HepG2 (cell line): Measurements from ENCODE around the gene SMARCB1. TPM values are rescaled to one million over a fixed set of nuclear protein-coding genes. Genes with fewer than 3 reads are reported as not detected.
A peak's percentile ranks its signal among the peaks of the same experiment; 100 is the strongest.

ENCODE experiments used
- ASH2L ChIP-seq: fragments of 300-600, 200-600 bp; sonication (generic); IDR thresholded peaks from 2 replicates; pipeline ENCODE4 v1.7.0; 2017; ENCODE audit warnings: low read depth, mild to moderate bottlenecking, moderate library complexity, mixed read lengths, low read length; ENCODE audit not compliant: insufficient read length
- HBP1 ChIP-seq: IDR thresholded peaks from 2 replicates; pipeline ENCODE4 v1.6.1; 2016; ENCODE audit warnings: low read depth, control low read depth
- HDAC6 ChIP-seq: fragments of 200-600 bp; sonication (generic); IDR thresholded peaks from 2 replicates; pipeline ENCODE4 v1.7.0; 2017; ENCODE audit warnings: mild to moderate bottlenecking, antibody characterized with exemption, low read length, low read depth
- NCOR1 ChIP-seq: fragments of 200-600 bp; sonication (generic); IDR thresholded peaks from 2 replicates; pipeline ENCODE4 v1.7.0; 2017; ENCODE audit warnings: antibody characterized with exemption, low read length, borderline replicate concordance
- NKX3-1 ChIP-seq: sonication (generic); formaldehyde crosslinking; IDR thresholded peaks from 2 replicates; pipeline ENCODE4 v1.5.0; 2020; ENCODE audit warnings: missing genetic modification reagents
- PHF5A ChIP-seq: IDR thresholded peaks from one replicate; pipeline ENCODE4 v1.6.1; 2018; ENCODE audit warnings: low read depth, missing genetic modification reagents; ENCODE audit not compliant: unreplicated experiment
- RBM39 ChIP-seq: fragments of 200-400 bp; formaldehyde crosslinking; IDR thresholded peaks from one replicate; pipeline ENCODE4 v1.6.1; 2018; ENCODE audit warnings: antibody characterized with exemption, mild to moderate bottlenecking, low read depth, low read length; ENCODE audit not compliant: poor library complexity, severe bottlenecking
- SKI ChIP-seq: fragments of 450-650 bp; IDR thresholded peaks from one replicate; pipeline ENCODE4 v1.6.1; 2018; ENCODE audit warnings: mild to moderate bottlenecking; ENCODE audit not compliant: partially characterized antibody
- SNAPC2 ChIP-seq: sonication (generic); formaldehyde crosslinking; IDR thresholded peaks from 2 replicates; pipeline ENCODE4 v1.8.1; 2022; ENCODE audit warnings: mild to moderate bottlenecking, missing genetic modification reagents
- TMF1 ChIP-seq: sonication (generic); formaldehyde crosslinking; IDR thresholded peaks from 2 replicates; pipeline ENCODE4 v1.8.1; 2022; ENCODE audit warnings: low read depth, missing genetic modification reagents
- ZEB1 ChIP-seq: IDR thresholded peaks from 2 replicates; pipeline ENCODE4 v1.6.1; 2012; ENCODE audit warnings: mild to moderate bottlenecking, low read depth, inconsistent platforms; ENCODE audit not compliant: insufficient replicate concordance
- ZFP36L2 ChIP-seq: sonication (generic); formaldehyde crosslinking; IDR thresholded peaks from 2 replicates; pipeline ENCODE4 v1.4.0; 2020; ENCODE audit warnings: missing genetic modification reagents
- ZNF496 ChIP-seq: sonication (generic); formaldehyde crosslinking; IDR thresholded peaks from 2 replicates; pipeline ENCODE4 v1.8.1; 2023; ENCODE audit warnings: mild to moderate bottlenecking, moderate library complexity, missing genetic modification reagents; ENCODE audit not compliant: insufficient replicate concordance
- ZNF788 ChIP-seq: sonication (generic); formaldehyde crosslinking; IDR thresholded peaks from 2 replicates; pipeline ENCODE4 v1.5.0; 2020; ENCODE audit warnings: mild to moderate bottlenecking, missing genetic modification reagents, borderline replicate concordance
- ZSCAN12 ChIP-seq: sonication (generic); formaldehyde crosslinking; IDR thresholded peaks from 2 replicates; pipeline ENCODE4 v1.9.0; 2021; ENCODE audit warnings: mild to moderate bottlenecking, missing genetic modification reagents
- polyA plus RNA-seq, 8 experiments: library from polyadenylated mRNA; depleted of rRNA in 3 of 8; stranded (reverse) in 7 of 8; unstranded in 1 of 8; fragments of >200 nt; fragmentation: Illumina TruSeq in 4 of 8; extraction: Trizol in 4 of 8; gene quantifications; 2 replicates each; pipeline versions ENCODE4 v1.2.1 to v1.2.3, GENCODE V29; 2011 to 2016; ENCODE audit warnings: low read depth in 4 of 8, missing spikeins in 1 of 8, mixed read lengths in 1 of 8; ENCODE audit not compliant: insufficient read depth in 1 of 8
- total RNA-seq, 5 experiments: library from RNA; depleted of rRNA; stranded (reverse); fragments of >200 nt; fragmentation: Illumina TruSeq; extraction: Trizol; gene quantifications; 2 replicates each; pipeline ENCODE4 v1.2.3, GENCODE V29; 2016; ENCODE audit warnings: low read depth in 1 of 5
- TF ChIP-seq, protein P1 (sequence below), 2 experiments: fragments of 450-650 bp in 1 of 2; sonication (generic) in 1 of 2; formaldehyde crosslinking in 1 of 2; IDR thresholded peaks; 2 replicates each; pipeline versions ENCODE4 v1.6.1 to v1.8.0; 2016 to 2022; ENCODE audit warnings: antibody characterized with exemption in 1 of 2, mild to moderate bottlenecking in 1 of 2, missing genetic modification reagents in 1 of 2
- TF ChIP-seq, protein P2 (sequence below): sonication (generic); formaldehyde crosslinking; IDR thresholded peaks from 2 replicates; pipeline ENCODE4 v1.8.0; 2023; ENCODE audit warnings: mild to moderate bottlenecking, missing genetic modification reagents

Gene SMARCB1
- total and polyA plus RNA-seq, 2 of the 13 experiments (the other 11 are each of a cell fraction or from before 2014, with no cell fraction given), result 74.0 to 166 TPM

- TF ChIP-seq SNAPC2 (CRISPR knock-in tag), result no peak
- TF ChIP-seq ZFP36L2 (CRISPR knock-in tag), result no peak
- TF ChIP-seq, protein P1, sequence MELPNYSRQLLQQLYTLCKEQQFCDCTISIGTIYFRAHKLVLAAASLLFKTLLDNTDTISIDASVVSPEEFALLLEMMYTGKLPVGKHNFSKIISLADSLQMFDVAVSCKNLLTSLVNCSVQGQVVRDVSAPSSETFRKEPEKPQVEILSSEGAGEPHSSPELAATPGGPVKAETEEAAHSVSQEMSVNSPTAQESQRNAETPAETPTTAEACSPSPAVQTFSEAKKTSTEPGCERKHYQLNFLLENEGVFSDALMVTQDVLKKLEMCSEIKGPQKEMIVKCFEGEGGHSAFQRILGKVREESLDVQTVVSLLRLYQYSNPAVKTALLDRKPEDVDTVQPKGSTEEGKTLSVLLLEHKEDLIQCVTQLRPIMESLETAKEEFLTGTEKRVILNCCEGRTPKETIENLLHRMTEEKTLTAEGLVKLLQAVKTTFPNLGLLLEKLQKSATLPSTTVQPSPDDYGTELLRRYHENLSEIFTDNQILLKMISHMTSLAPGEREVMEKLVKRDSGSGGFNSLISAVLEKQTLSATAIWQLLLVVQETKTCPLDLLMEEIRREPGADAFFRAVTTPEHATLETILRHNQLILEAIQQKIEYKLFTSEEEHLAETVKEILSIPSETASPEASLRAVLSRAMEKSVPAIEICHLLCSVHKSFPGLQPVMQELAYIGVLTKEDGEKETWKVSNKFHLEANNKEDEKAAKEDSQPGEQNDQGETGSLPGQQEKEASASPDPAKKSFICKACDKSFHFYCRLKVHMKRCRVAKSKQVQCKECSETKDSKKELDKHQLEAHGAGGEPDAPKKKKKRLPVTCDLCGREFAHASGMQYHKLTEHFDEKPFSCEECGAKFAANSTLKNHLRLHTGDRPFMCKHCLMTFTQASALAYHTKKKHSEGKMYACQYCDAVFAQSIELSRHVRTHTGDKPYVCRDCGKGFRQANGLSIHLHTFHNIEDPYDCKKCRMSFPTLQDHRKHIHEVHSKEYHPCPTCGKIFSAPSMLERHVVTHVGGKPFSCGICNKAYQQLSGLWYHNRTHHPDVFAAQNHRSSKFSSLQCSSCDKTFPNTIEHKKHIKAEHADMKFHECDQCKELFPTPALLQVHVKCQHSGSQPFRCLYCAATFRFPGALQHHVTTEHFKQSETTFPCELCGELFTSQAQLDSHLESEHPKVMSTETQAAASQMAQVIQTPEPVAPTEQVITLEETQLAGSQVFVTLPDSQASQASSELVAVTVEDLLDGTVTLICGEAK (IDR thresholded peaks at IDR 0.05), result no peak
- TF ChIP-seq, protein P1 (CRISPR knock-in tag; IDR thresholded peaks at IDR 0.05), result peak; percentile 47; the same call in 1 of the 2 replicates
- TF ChIP-seq ASH2L, result peak; percentile 26
- TF ChIP-seq ZEB1, result peak; percentile 98
- TF ChIP-seq TMF1 (CRISPR knock-in tag), result peak; percentile 64; the same call in 1 of the 2 replicates
- 0 out of 2 replicates have a peak, but pooled peaks have one; percentile 31 for TF ChIP-seq ZNF788 (CRISPR knock-in tag)
- no peak for TF ChIP-seq SKI
- no peak for TF ChIP-seq ZSCAN12 (CRISPR knock-in tag)
- TF ChIP-seq NCOR1, result no peak
- TF ChIP-seq HBP1 (CRISPR knock-in tag), result no peak
- TF ChIP-seq, protein P2, sequence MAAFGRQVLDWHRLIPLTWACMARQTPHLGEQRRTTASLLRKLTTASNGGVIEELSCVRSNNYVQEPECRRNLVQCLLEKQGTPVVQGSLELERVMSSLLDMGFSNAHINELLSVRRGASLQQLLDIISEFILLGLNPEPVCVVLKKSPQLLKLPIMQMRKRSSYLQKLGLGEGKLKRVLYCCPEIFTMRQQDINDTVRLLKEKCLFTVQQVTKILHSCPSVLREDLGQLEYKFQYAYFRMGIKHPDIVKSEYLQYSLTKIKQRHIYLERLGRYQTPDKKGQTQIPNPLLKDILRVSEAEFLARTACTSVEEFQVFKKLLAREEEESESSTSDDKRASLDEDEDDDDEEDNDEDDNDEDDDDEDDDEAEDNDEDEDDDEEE, result no peak
- no peak for TF ChIP-seq ZNF496 (CRISPR knock-in tag)
- no peak for TF ChIP-seq NKX3-1
- no peak for TF ChIP-seq HDAC6
- no peak for TF ChIP-seq PHF5A (CRISPR knock-in tag)
- TF ChIP-seq RBM39, result no peak
These were observed 35.9 kb upstream of the SMARCB1 start, which contains the start of gene ZNF70 (continued) for GRCh38 chr22:23750714-23751440.
